GM23248 (cell line): ENCODE data around the gene FBXO9. TPM values are rescaled to one million over a fixed set of nuclear protein-coding genes. Genes with fewer than 3 reads are reported as not detected.

Source experiments
- DNase-seq: peaks from one replicate; pipeline ENCODE4 v3.0.0-alpha.2; 2015
- H2AFZ ChIP-seq: fragments of 200-600 bp; sonication (generic); 2 replicates; pipeline ENCODE4 v1.6.1; 2016; ENCODE audit warnings: antibody characterized with exemption
- H3F3A ChIP-seq: fragments of 200-600 bp; sonication (generic); 2 replicates; pipeline ENCODE4 v1.6.1; 2016; ENCODE audit warnings: mild to moderate bottlenecking, antibody characterized with exemption, mixed run types; ENCODE audit not compliant: insufficient read depth
- H3K27ac ChIP-seq: fragments of 200-600 bp; sonication (generic); 2 replicates; pipeline ENCODE4 v1.5.1; 2016; ENCODE audit warnings: mild to moderate bottlenecking
- H3K27me3 ChIP-seq: fragments of 200-600 bp; sonication (generic); replicated peaks from 2 replicates; pipeline ENCODE4 v1.6.1; 2016; ENCODE audit warnings: mild to moderate bottlenecking; ENCODE audit not compliant: insufficient read depth
- H3K36me3 ChIP-seq: fragments of 200-600 bp; sonication (generic); 2 replicates; pipeline ENCODE4 v1.6.1; 2016; ENCODE audit warnings: low read depth, mild to moderate bottlenecking
- H3K4me1 ChIP-seq: fragments of 200-600 bp; sonication (generic); 2 replicates; pipeline ENCODE4 v1.6.1; 2016; ENCODE audit warnings: mild to moderate bottlenecking; ENCODE audit not compliant: insufficient read depth
- H3K4me2 ChIP-seq: fragments of 200-600 bp; sonication (generic); one replicate; pipeline ENCODE4 v1.6.1; 2016; ENCODE audit warnings: mild to moderate bottlenecking; ENCODE audit not compliant: unreplicated experiment
- H3K4me3 ChIP-seq: fragments of 200-600 bp; sonication (generic); 2 replicates; pipeline ENCODE4 v1.5.1; 2016; ENCODE audit warnings: mild to moderate bottlenecking
- H3K79me2 ChIP-seq: fragments of 200-600 bp; sonication (generic); 2 replicates; pipeline ENCODE4 v1.6.1; 2016; ENCODE audit warnings: mild to moderate bottlenecking; ENCODE audit not compliant: insufficient read depth
- H3K9ac ChIP-seq: fragments of 200-600 bp; sonication (generic); 2 replicates; pipeline ENCODE4 v1.6.1; 2016; ENCODE audit warnings: mild to moderate bottlenecking
- H3K9me2 ChIP-seq: fragments of 200-600 bp; sonication (generic); 2 replicates; pipeline ENCODE4 v1.6.1; 2016; ENCODE audit warnings: mixed run types, mild to moderate bottlenecking, moderate library complexity; ENCODE audit not compliant: insufficient read depth
- H3K9me3 ChIP-seq: fragments of 200-600 bp; sonication (generic); one replicate; pipeline ENCODE4 v1.6.1; 2017; ENCODE audit warnings: low read depth
- H4K20me1 ChIP-seq: fragments of 200-600 bp; sonication (generic); 2 replicates; pipeline ENCODE4 v1.6.0; 2016; ENCODE audit not compliant: insufficient read depth
- EZH2 ChIP-seq: fragments of 200-600 bp; sonication (generic); IDR thresholded peaks from 2 replicates; pipeline ENCODE4 v1.6.1; 2018; ENCODE audit warnings: antibody characterized with exemption, mild to moderate bottlenecking; ENCODE audit not compliant: insufficient read depth, poor library complexity, severe bottlenecking
- EZH2phosphoT487 ChIP-seq: fragments of 200-600 bp; sonication (generic); IDR thresholded peaks from 2 replicates; pipeline ENCODE4 v1.6.1; 2018; ENCODE audit warnings: antibody characterized with exemption, moderate library complexity, mild to moderate bottlenecking, low read depth; ENCODE audit not compliant: insufficient read depth
- WGBS, 2 experiments: methylation state at CpG; one replicate each; pipeline ENCODE4 v1.1.6; 2015 to 2017; ENCODE audit warnings: low lambda C conversion rate in 2 of 2, low coverage in 1 of 2; ENCODE audit errors: missing lambda C conversion rate in 2 of 2; 5-methylcytosine and 5-hydroxymethylcytosine counted together
- in situ Hi-C: fragments of 300-500 bp; cut with MboI; formaldehyde crosslinking; loops from 2 replicates; pipeline ENCODE4 v1.15.0; 2020
- polyA plus RNA-seq: library from polyadenylated mRNA; unstranded; fragments of >200 nt; fragmentation: Nextera tagmentation; extraction: Ambion mirVana; gene quantifications from 2 replicates; pipeline ENCODE4 v1.2.1, GENCODE V29; 2016
- total RNA-seq: library from RNA; depleted of rRNA; stranded (reverse); fragments of >200 nt; shearing (Covaris generic); gene quantifications from 2 replicates; pipeline ENCODE4 v1.2.3, GENCODE V29; 2014

FBXO9 gene
- total and polyA plus RNA-seq, 2 experiments from 2014 or later: 56.5 to 59.6 TPM

DNA sequence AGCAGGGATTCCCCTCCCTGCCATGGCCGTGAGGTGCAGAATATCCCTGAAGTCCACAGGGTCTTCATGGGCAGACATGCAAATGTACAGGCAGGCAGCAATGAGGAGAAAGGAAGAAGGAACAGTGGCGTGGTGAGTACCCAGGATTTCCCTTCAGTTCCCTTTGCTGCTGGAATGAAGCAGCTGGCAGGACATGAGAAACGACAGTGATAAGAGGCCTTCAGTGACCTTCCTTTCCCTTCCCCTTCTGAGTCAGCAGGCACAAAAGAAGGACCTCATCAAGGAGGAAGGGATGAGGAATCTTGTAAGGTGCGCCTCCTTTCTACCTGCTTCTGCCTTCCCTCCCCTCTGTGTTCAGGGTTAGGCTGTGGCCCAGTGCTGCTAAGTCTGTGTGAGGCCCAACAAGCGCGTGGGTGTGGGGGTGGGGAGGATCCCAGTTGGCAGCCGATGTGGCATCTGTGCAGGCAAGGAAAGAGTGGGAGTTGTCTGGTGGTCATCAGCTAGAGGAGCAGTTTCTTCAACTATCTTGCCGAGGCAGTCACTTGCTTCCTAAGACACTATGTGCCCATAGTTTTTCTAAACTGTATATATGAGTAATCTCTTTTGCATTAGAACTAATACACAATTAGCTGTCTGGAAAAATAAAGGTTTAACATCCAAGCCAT, 29.5 kb upstream of the FBXO9 start:
- 29 to 33% methylated on average over 8 of the region's 8 CpGs for WGBS, 2 experiments
- Histone ChIP-seq H3K4me2 (no peak overlapping the region), H3K4me1 (peaks cover 20% of the 10 kb centered on the region), H2AFZ (no peak overlapping the region), H4K20me1 (no peaks in the 10 kb centered on the region), H3K79me2 (no peaks in the 10 kb centered on the region), H3K27ac (no peak overlapping the region), H3K9ac (no peak overlapping the region), H3F3A (peaks cover 7% of the 10 kb centered on the region), H3K4me3 (no peak overlapping the region), H3K9me3 (no peaks in the 10 kb centered on the region), H3K27me3 (no peaks in the 10 kb centered on the region), H3K36me3 (peaks cover 11% of the 10 kb centered on the region; the same call in 1 of the 2 replicates), H3K9me2 (no peaks in the 10 kb centered on the region)
- TF ChIP-seq EZH2phosphoT487 (no peak), EZH2 (no peak)
- in situ Hi-C loops: no loop called here
- peak; percentile 42 for DNase-seq

DNA sequence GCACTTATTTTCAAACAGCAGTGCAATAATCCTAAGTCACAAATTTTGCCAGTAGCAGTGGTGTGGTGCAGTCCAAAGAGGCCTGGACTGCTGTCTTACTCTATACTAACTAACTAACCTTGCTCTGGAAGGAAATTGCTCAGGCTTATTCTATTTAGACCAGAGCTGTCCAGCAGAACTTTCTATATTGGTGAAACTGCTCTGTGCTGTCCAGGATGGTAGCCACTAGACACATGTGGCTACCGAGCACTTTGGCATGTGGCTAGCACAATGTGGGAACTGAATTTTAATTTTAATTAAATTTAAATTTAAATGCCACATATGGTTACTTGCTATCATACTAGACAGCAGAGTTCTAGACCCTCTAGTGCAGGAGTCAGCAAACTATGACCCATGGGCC, 27.1 kb upstream of the FBXO9 start:
- H3K9me2 ChIP-seq: no peaks in the 10 kb centered on the region
- in situ Hi-C loops: no loop called here
- H3K4me1 ChIP-seq: peaks cover 34% of the 10 kb centered on the region
- no peak for DNase-seq
- H3K9me3 ChIP-seq: no peaks in the 10 kb centered on the region
- TF ChIP-seq EZH2phosphoT487: no peak
- TF ChIP-seq EZH2: no peak
- WGBS, 2 experiments: 58 to 60% methylated on average over 1 of the region's 1 CpG
- no peak overlapping the region for H3K9ac ChIP-seq
- H3K4me3 ChIP-seq: no peak overlapping the region
- no peak overlapping the region for H3K27ac ChIP-seq
- H3F3A ChIP-seq: peaks cover 27% of the 10 kb centered on the region
- no peaks in the 10 kb centered on the region for H4K20me1 ChIP-seq
- no peak overlapping the region for H3K4me2 ChIP-seq
- H3K36me3 ChIP-seq: peaks cover 11% of the 10 kb centered on the region; the same call in 1 of the 2 replicates
- no peaks in the 10 kb centered on the region for H3K27me3 ChIP-seq
- no peaks in the 10 kb centered on the region for H3K79me2 ChIP-seq
- H2AFZ ChIP-seq: no peak overlapping the region

DNA sequence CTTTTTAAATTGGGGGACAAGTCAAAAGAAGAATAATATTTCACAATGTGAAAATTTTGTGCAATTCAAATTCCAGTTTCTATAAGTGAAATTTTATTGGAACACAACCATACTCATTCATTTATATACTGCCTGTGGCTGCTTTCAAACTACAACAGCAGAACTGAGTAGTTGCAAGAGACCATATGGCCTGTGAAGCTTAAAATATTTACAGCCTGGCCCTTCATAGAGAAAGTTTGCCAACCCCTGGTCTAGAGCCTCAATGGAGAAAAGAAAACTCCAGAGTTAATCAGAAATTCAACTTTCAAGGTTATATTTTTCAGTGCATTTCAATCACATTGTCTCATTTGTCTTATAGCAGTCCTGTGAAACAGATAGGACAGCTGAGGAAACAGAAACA, 26.6 kb upstream of the FBXO9 start:
- in situ Hi-C loops: no loop called here
- Histone ChIP-seq H3K4me1 (peaks cover 34% of the 10 kb centered on the region), H2AFZ (no peak overlapping the region), H3K4me3 (no peak overlapping the region), H3K27ac (no peak overlapping the region), H4K20me1 (no peaks in the 10 kb centered on the region), H3F3A (peaks cover 26% of the 10 kb centered on the region), H3K9ac (no peak overlapping the region), H3K9me3 (no peaks in the 10 kb centered on the region), H3K36me3 (peaks cover 11% of the 10 kb centered on the region; the same call in 1 of the 2 replicates), H3K79me2 (no peaks in the 10 kb centered on the region), H3K9me2 (no peaks in the 10 kb centered on the region), H3K27me3 (no peaks in the 10 kb centered on the region), H3K4me2 (no peak overlapping the region)
- no peak for DNase-seq
- TF ChIP-seq EZH2 (no peak), EZH2phosphoT487 (no peak)

DNA sequence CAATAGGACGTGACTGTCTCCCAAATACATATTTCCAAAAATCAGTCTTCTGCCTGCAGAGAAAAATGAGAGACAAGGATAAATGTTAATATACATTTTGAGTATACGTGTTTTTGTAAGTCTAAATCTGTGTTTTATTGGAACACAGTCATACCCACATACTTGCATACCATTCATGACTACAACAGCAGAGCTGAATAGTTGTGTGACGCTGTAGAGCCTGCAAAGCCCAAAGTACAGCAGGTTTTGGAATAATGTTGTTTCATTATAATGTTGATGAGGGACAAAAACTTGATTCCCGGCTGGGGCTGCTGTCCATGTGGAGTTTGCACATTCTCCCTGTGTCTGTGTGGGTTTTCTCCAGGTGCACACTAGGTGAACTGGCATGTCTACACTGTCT, 23.8 kb upstream of the FBXO9 start:
- Histone ChIP-seq H3K27me3 (no peaks in the 10 kb centered on the region), H2AFZ (no peak overlapping the region), H4K20me1 (no peaks in the 10 kb centered on the region), H3K36me3 (peaks cover 11% of the 10 kb centered on the region; the same call in 1 of the 2 replicates), H3K4me1 (peaks cover 43% of the 10 kb centered on the region), H3K4me3 (peak overlapping the region; percentile 54), H3F3A (peaks cover 34% of the 10 kb centered on the region), H3K4me2 (peak overlapping the region; percentile 79), H3K9me3 (no peaks in the 10 kb centered on the region), H3K9me2 (0 out of 2 replicates have a peak, but pooled peaks cover 3% of the 10 kb centered on the region), H3K79me2 (peaks cover 7% of the 10 kb centered on the region), H3K27ac (peak overlapping the region; percentile 87), H3K9ac (peak overlapping the region; percentile 4; the same call in 1 of the 2 replicates)
- TF ChIP-seq EZH2phosphoT487: no peak
- no peak for TF ChIP-seq EZH2
- in situ Hi-C loops: no loop called here
- DNase-seq: peak; percentile 75
- WGBS, 2 experiments: 71 to 73% methylated on average over 4 of the region's 4 CpGs
